GM23248 (cell line): Measurements from ENCODE around the gene ESM1. TPM values are rescaled to one million over a fixed set of nuclear protein-coding genes. Genes with fewer than 3 reads are reported as not detected.
A peak's percentile ranks its signal among the peaks of the same experiment; 100 is the strongest.

Experiments
- DNase-seq: peaks from one replicate; pipeline ENCODE4 v3.0.0-alpha.2; 2015
- H2AFZ ChIP-seq: fragments of 200-600 bp; sonication (generic); 2 replicates; pipeline ENCODE4 v1.6.1; 2016; ENCODE audit warnings: antibody characterized with exemption
- H3F3A ChIP-seq: fragments of 200-600 bp; sonication (generic); 2 replicates; pipeline ENCODE4 v1.6.1; 2016; ENCODE audit warnings: mild to moderate bottlenecking, antibody characterized with exemption, mixed run types; ENCODE audit not compliant: insufficient read depth
- H3K27ac ChIP-seq: fragments of 200-600 bp; sonication (generic); 2 replicates; pipeline ENCODE4 v1.5.1; 2016; ENCODE audit warnings: mild to moderate bottlenecking
- H3K27me3 ChIP-seq: fragments of 200-600 bp; sonication (generic); replicated peaks from 2 replicates; pipeline ENCODE4 v1.6.1; 2016; ENCODE audit warnings: mild to moderate bottlenecking; ENCODE audit not compliant: insufficient read depth
- H3K36me3 ChIP-seq: fragments of 200-600 bp; sonication (generic); 2 replicates; pipeline ENCODE4 v1.6.1; 2016; ENCODE audit warnings: low read depth, mild to moderate bottlenecking
- H3K4me1 ChIP-seq: fragments of 200-600 bp; sonication (generic); 2 replicates; pipeline ENCODE4 v1.6.1; 2016; ENCODE audit warnings: mild to moderate bottlenecking; ENCODE audit not compliant: insufficient read depth
- H3K4me2 ChIP-seq: fragments of 200-600 bp; sonication (generic); one replicate; pipeline ENCODE4 v1.6.1; 2016; ENCODE audit warnings: mild to moderate bottlenecking; ENCODE audit not compliant: unreplicated experiment
- H3K4me3 ChIP-seq: fragments of 200-600 bp; sonication (generic); 2 replicates; pipeline ENCODE4 v1.5.1; 2016; ENCODE audit warnings: mild to moderate bottlenecking
- H3K79me2 ChIP-seq: fragments of 200-600 bp; sonication (generic); 2 replicates; pipeline ENCODE4 v1.6.1; 2016; ENCODE audit warnings: mild to moderate bottlenecking; ENCODE audit not compliant: insufficient read depth
- H3K9ac ChIP-seq: fragments of 200-600 bp; sonication (generic); 2 replicates; pipeline ENCODE4 v1.6.1; 2016; ENCODE audit warnings: mild to moderate bottlenecking
- H3K9me2 ChIP-seq: fragments of 200-600 bp; sonication (generic); 2 replicates; pipeline ENCODE4 v1.6.1; 2016; ENCODE audit warnings: mixed run types, mild to moderate bottlenecking, moderate library complexity; ENCODE audit not compliant: insufficient read depth
- H3K9me3 ChIP-seq: fragments of 200-600 bp; sonication (generic); one replicate; pipeline ENCODE4 v1.6.1; 2017; ENCODE audit warnings: low read depth
- H4K20me1 ChIP-seq: fragments of 200-600 bp; sonication (generic); 2 replicates; pipeline ENCODE4 v1.6.0; 2016; ENCODE audit not compliant: insufficient read depth
- EZH2 ChIP-seq: fragments of 200-600 bp; sonication (generic); IDR thresholded peaks from 2 replicates; pipeline ENCODE4 v1.6.1; 2018; ENCODE audit warnings: antibody characterized with exemption, mild to moderate bottlenecking; ENCODE audit not compliant: insufficient read depth, poor library complexity, severe bottlenecking
- EZH2phosphoT487 ChIP-seq: fragments of 200-600 bp; sonication (generic); IDR thresholded peaks from 2 replicates; pipeline ENCODE4 v1.6.1; 2018; ENCODE audit warnings: antibody characterized with exemption, moderate library complexity, mild to moderate bottlenecking, low read depth; ENCODE audit not compliant: insufficient read depth
- WGBS, 2 experiments: methylation state at CpG; one replicate each; pipeline ENCODE4 v1.1.6; 2015 to 2017; ENCODE audit warnings: low lambda C conversion rate in 2 of 2, low coverage in 1 of 2; ENCODE audit errors: missing lambda C conversion rate in 2 of 2; 5-methylcytosine and 5-hydroxymethylcytosine counted together
- in situ Hi-C: fragments of 300-500 bp; cut with MboI; formaldehyde crosslinking; loops from 2 replicates; pipeline ENCODE4 v1.15.0; 2020
- polyA plus RNA-seq: library from polyadenylated mRNA; unstranded; fragments of >200 nt; fragmentation: Nextera tagmentation; extraction: Ambion mirVana; gene quantifications from 2 replicates; pipeline ENCODE4 v1.2.1, GENCODE V29; 2016
- total RNA-seq: library from RNA; depleted of rRNA; stranded (reverse); fragments of >200 nt; shearing (Covaris generic); gene quantifications from 2 replicates; pipeline ENCODE4 v1.2.3, GENCODE V29; 2014

ESM1 gene
- total and polyA plus RNA-seq, 2 experiments from 2014 or later, result 11.8 to 25.5 TPM

GRCh38 chr5:54996466-54996865 is 11.1 kb upstream of the ESM1 start:
- Histone ChIP-seq H3K79me2 (no peaks in the 10 kb centered on the region), H3K27me3 (no peaks in the 10 kb centered on the region), H3K4me3 (no peak overlapping the region), H3K9me2 (no peaks in the 10 kb centered on the region), H3K9me3 (no peaks in the 10 kb centered on the region), H3K36me3 (no peaks in the 10 kb centered on the region), H4K20me1 (no peaks in the 10 kb centered on the region), H3K9ac (no peak overlapping the region), H3F3A (peaks cover 19% of the 10 kb centered on the region), H3K4me2 (peak overlapping the region; percentile 3), H3K4me1 (peaks cover 30% of the 10 kb centered on the region), H2AFZ (no peak overlapping the region), H3K27ac (no peak overlapping the region)
- no peak for TF ChIP-seq EZH2phosphoT487
- TF ChIP-seq EZH2, result no peak
- DNase-seq, result peak; percentile 43
- in situ Hi-C loops, result no loop called here
- WGBS, 2 experiments, result 81 to 88% methylated on average over 5 of the region's 5 CpGs

DNA sequence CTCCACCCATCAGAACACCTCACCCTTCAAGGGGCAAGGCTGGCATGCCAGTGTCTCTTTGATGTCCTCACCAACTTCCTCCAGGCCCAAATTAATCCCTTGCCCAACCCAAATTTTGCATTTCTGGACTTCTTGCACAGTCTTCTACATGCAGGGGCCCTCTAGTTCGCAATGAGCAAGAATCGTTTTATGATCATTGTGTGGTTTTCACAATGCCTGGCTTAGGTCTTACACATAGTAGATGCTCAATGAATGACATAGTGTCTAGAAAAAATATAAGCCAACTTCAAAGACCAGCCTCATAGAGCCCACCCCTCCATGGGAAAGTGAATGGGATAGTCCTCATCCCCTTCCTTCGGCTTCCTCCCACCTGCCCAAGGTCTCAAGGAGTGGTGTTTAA is 9.8 kb upstream of the ESM1 start:
- Histone ChIP-seq H2AFZ (no peak overlapping the region), H3K9ac (no peak overlapping the region), H3K9me2 (no peaks in the 10 kb centered on the region), H3K4me1 (peaks cover 41% of the 10 kb centered on the region), H3K4me2 (no peak overlapping the region), H3K36me3 (no peaks in the 10 kb centered on the region), H3K27me3 (no peaks in the 10 kb centered on the region), H3K79me2 (no peaks in the 10 kb centered on the region), H3F3A (peaks cover 32% of the 10 kb centered on the region), H3K27ac (no peak overlapping the region), H3K9me3 (no peaks in the 10 kb centered on the region), H4K20me1 (no peaks in the 10 kb centered on the region), H3K4me3 (no peak overlapping the region)
- WGBS, 2 experiments, result 95 to 99% methylated on average over 3 of the region's 3 CpGs
- in situ Hi-C loops, result no loop called here
- TF ChIP-seq EZH2phosphoT487 (no peak), EZH2 (no peak)
- DNase-seq, result no peak

DNA sequence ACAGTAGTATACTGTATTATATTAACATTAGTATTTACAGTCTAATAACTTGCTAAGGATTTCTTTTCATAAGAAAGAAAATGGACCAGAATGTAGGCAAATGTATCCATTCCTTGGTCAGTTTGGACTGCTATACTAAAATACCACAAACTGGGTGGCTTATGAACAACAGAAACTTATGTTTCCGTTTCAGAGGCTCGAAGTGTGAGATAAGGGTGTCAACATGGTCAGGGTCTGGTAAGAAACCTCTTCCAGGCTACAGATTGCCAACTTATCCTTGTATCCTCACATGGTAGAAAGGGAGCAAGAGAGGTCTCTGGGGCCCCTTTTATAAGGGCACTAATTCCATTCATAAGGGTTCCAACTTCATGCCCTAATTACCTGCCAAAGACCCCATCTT is 9.2 kb upstream of the ESM1 start:
- no peaks in the 10 kb centered on the region for H3K9me2 ChIP-seq
- H4K20me1 ChIP-seq, result no peaks in the 10 kb centered on the region
- H2AFZ ChIP-seq, result no peak overlapping the region
- H3K36me3 ChIP-seq, result no peaks in the 10 kb centered on the region
- TF ChIP-seq EZH2phosphoT487 (no peak), EZH2 (no peak)
- no peaks in the 10 kb centered on the region for H3K79me2 ChIP-seq
- no peak overlapping the region for H3K27ac ChIP-seq
- in situ Hi-C loops, result no loop called here
- no peak overlapping the region for H3K9ac ChIP-seq
- H3K4me1 ChIP-seq, result peaks cover 47% of the 10 kb centered on the region
- 95 to 98% methylated on average over 2 of the region's 2 CpGs for WGBS, 2 experiments
- no peaks in the 10 kb centered on the region for H3K27me3 ChIP-seq
- no peak overlapping the region for H3K4me2 ChIP-seq
- H3K4me3 ChIP-seq, result no peak overlapping the region
- H3K9me3 ChIP-seq, result no peaks in the 10 kb centered on the region
- H3F3A ChIP-seq, result peaks cover 38% of the 10 kb centered on the region
- no peak for DNase-seq

DNA sequence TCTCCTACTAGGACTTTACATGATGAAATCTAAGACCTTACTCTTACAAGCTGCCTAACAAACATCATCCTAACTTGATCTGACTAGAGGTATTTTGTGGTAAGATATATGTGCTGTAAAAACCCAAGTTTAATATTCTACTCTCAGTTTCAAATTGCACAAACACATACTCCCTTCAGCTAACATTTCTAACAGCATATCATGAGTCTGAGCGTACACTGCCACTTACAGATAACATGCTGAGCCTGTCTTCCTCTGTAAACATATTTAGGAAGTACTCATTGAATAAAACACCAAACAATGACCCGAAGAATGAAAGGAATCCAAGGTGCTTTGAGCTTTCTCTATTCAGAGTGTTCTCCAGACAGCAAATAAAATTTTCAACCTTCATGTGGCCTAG is 7.9 kb upstream of the ESM1 start:
- Histone ChIP-seq H3K4me2 (peak overlapping the region; percentile 50), H2AFZ (peak overlapping the region; percentile 17; the same call in 1 of the 2 replicates), H3K9me3 (no peaks in the 10 kb centered on the region), H3K36me3 (no peaks in the 10 kb centered on the region), H3F3A (peaks cover 40% of the 10 kb centered on the region), H3K27ac (no peak overlapping the region), H4K20me1 (no peaks in the 10 kb centered on the region), H3K9me2 (no peaks in the 10 kb centered on the region), H3K4me3 (no peak overlapping the region; the same call in 1 of the 2 replicates), H3K79me2 (no peaks in the 10 kb centered on the region), H3K4me1 (peaks cover 50% of the 10 kb centered on the region), H3K9ac (no peak overlapping the region), H3K27me3 (no peaks in the 10 kb centered on the region)
- 71 to 80% methylated on average over 2 of the region's 2 CpGs for WGBS, 2 experiments
- no peak for TF ChIP-seq EZH2
- TF ChIP-seq EZH2phosphoT487, result no peak
- in situ Hi-C loops, result no loop called here
- DNase-seq, result no peak

DNA sequence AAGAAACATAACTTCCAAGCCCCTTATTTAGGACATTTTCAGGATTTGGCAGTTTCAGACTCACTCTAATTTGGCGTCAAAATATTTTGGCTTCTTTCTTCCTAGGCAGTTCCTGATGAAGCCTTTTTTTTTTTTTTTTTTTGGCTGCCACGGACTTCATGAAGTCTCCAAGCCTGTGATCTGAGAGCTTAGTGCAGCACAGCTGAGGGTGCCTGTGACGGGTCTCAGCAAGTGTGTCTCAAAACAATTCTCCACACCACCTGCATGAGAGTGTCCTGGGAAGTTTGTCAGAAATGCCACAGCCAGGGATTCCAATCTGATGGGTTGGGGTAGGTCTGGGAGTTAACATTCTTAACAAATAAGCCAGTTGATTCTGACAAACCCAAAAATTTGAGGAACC is 6.0 kb upstream of the ESM1 start:
- Histone ChIP-seq H4K20me1 (no peaks in the 10 kb centered on the region), H3F3A (peaks cover 39% of the 10 kb centered on the region), H3K4me3 (peak overlapping the region; percentile 36; the same call in 1 of the 2 replicates), H3K36me3 (no peaks in the 10 kb centered on the region), H3K4me2 (peak overlapping the region; percentile 63), H3K9ac (peak overlapping the region; percentile 40), H3K79me2 (no peaks in the 10 kb centered on the region), H3K9me3 (no peaks in the 10 kb centered on the region), H3K27me3 (no peaks in the 10 kb centered on the region), H3K9me2 (no peaks in the 10 kb centered on the region), H3K27ac (peak overlapping the region; percentile 68), H2AFZ (0 out of 2 replicates have a peak overlapping the region, but pooled peaks have one; percentile 14), H3K4me1 (peaks cover 45% of the 10 kb centered on the region)
- peak; percentile 42 for DNase-seq
- TF ChIP-seq EZH2 (no peak), EZH2phosphoT487 (no peak)
- in situ Hi-C loops, result no loop called here
- 3 to 6% methylated on average over 3 of the region's 3 CpGs for WGBS, 2 experiments
